GM20000 (cell line): Measurements from ENCODE around the gene FASTKD3.

Experiments
- DNase-seq: peaks from one replicate; pipeline ENCODE4 v3.0.0; 2012; ENCODE audit warnings: low spot score
- CTCF ChIP-seq: IDR thresholded peaks from 2 replicates; pipeline ENCODE4 v1.5.1; 2012; ENCODE audit warnings: mild to moderate bottlenecking, control low read depth; ENCODE audit errors: extremely low read depth, missing control alignments

FASTKD3 gene

GRCh38 chr5:7888901-7889300 lies 20.1 kb upstream of the FASTKD3 start:
- DNase-seq, result no peak
- no peak for TF ChIP-seq CTCF

GRCh38 chr5:7886849-7887475 lies 18.1 kb upstream of the FASTKD3 start:
- TF ChIP-seq CTCF, result no peak
- DNase-seq, result no peak

- DNase-seq, result no peak
- TF ChIP-seq CTCF, result no peak
These were observed 15.8 kb upstream of the FASTKD3 start for GRCh38 chr5:7884491-7885267.

GRCh38 chr5:7882926-7883325 lies 14.1 kb upstream of the FASTKD3 start:
- no peak for TF ChIP-seq CTCF
- no peak for DNase-seq

GRCh38 chr5:7881816-7882215 lies 13.0 kb upstream of the FASTKD3 start:
- TF ChIP-seq CTCF, result no peak
- DNase-seq, result no peak

- no peak for TF ChIP-seq CTCF
- no peak for DNase-seq
These were observed 12.3 kb upstream of the FASTKD3 start for GRCh38 chr5:7881091-7881490.

GRCh38 chr5:7878381-7878873 lies 9.6 kb upstream of the FASTKD3 start:
- TF ChIP-seq CTCF, result no peak
- peak; percentile 64 for DNase-seq
